K562 (cell line): ENCODE measurements around the gene C19orf12. TPM values are rescaled to one million over a fixed set of nuclear protein-coding genes. Genes with fewer than 3 reads are reported as not detected.

ENCODE experiments used
- ATAC-seq: fragments of 200-7000 bp; cut with Tn5 transposase; 3 replicates; pipeline ENCODE4 v1.9.1; 2020; ENCODE audit warnings: moderate library complexity
- BruUV-seq: library from RNA; stranded (reverse); fragments of 400-500 nt; replicated peaks from 2 replicates; lab custom pipeline; 2021; lab: Mats Ljungman, UMichigan
- CTCF ChIA-PET: fragments of 300-600 bp; formaldehyde crosslinking; extraction: SDS; loops from one replicate; lab custom pipeline; 2021; ENCODE audit warnings: low intra/inter-chr PET ratio; lab: Yijun Ruan, JAX
- POLR2A ChIA-PET: fragments of 300-600, 350-650 bp; sonication (Branson Sonifier 250); formaldehyde crosslinking; extraction: SDS; loops from one replicate; lab custom pipeline; 2021; ENCODE audit warnings: antibody characterized with exemption, inconsistent platforms; lab: Yijun Ruan, JAX
- DNase-seq, 4 experiments: peaks; one replicate each; pipeline versions ENCODE4 v3.0.0 to v3.0.0-alpha.2; 2011 to 2018; ENCODE audit warnings: low spot score in 3 of 4, mixed read lengths in 3 of 4; ENCODE audit errors: extremely low read depth in 1 of 4
- FAIRE-seq: peaks from 2 replicates; lab custom pipeline; 2011; peaks lifted over from hg19 to GRCh38; lab: Jason Lieb, UNC
- H2AFZ ChIP-seq: 2 replicates; pipeline ENCODE4 v1.6.0; 2011; ENCODE audit warnings: low read depth, low read length, control low read depth, inconsistent platforms
- H3K27ac ChIP-seq: fragments of 200-600 bp; 3 replicates; pipeline ENCODE4 v1.8.0; 2011; ENCODE audit warnings: low read depth, mild to moderate bottlenecking, control low read depth, inconsistent platforms, low read length, moderate library complexity, mixed read lengths; ENCODE audit errors: extremely low read depth
- H3K27me3 ChIP-seq, 2 experiments: fragments of 300-600 bp in 1 of 2; 2 replicates in 1 of 2; 3 replicates in 1 of 2; pipeline versions ENCODE4 v1.6.0 to v1.8.0; 2011; ENCODE audit warnings: inconsistent platforms in 2 of 2, low read length in 2 of 2, mild to moderate bottlenecking in 1 of 2, mixed read lengths in 1 of 2, moderate library complexity in 1 of 2; ENCODE audit not compliant: control insufficient read depth in 2 of 2, insufficient read depth in 2 of 2
- H3K36me3 ChIP-seq: fragments of 300-600 bp; 3 replicates; pipeline ENCODE4 v1.8.0; 2011; ENCODE audit warnings: mild to moderate bottlenecking, low read length, inconsistent platforms; ENCODE audit not compliant: control insufficient read depth, insufficient read depth
- H3K4me1 ChIP-seq, 2 experiments: fragments of 200-600 bp in 1 of 2; replicated peaks in 1 of 2; 2 replicates in 1 of 2; 3 replicates in 1 of 2; pipeline versions ENCODE4 v1.5.1 to v1.8.0; 2011; ENCODE audit warnings: inconsistent platforms in 2 of 2, low read length in 2 of 2, mild to moderate bottlenecking in 1 of 2, mixed read lengths in 1 of 2, moderate library complexity in 1 of 2; ENCODE audit not compliant: control insufficient read depth in 2 of 2, insufficient read depth in 2 of 2
- H3K4me2 ChIP-seq: 2 replicates; pipeline ENCODE4 v1.6.1; 2011; ENCODE audit warnings: low read length, control low read depth, inconsistent platforms, mixed read lengths; ENCODE audit not compliant: insufficient read depth
- H3K4me3 ChIP-seq: fragments of 200-600 bp; sonication (generic), shearing (Covaris generic); 2 replicates; pipeline ENCODE4 v1.5.1; 2016; ENCODE audit warnings: control low read depth, inconsistent platforms
- H3K79me2 ChIP-seq: fragments of 200-600 bp; 3 replicates; pipeline ENCODE4 v1.8.0; 2011; ENCODE audit warnings: low read length, inconsistent platforms; ENCODE audit not compliant: control insufficient read depth, insufficient read depth
- H3K9ac ChIP-seq, 2 experiments: 2 replicates each; pipeline versions ENCODE4 v1.6.0 to v1.6.1; 2011; ENCODE audit warnings: low read depth in 2 of 2, low read length in 2 of 2, control low read depth in 1 of 2, inconsistent platforms in 1 of 2, mild to moderate bottlenecking in 1 of 2, mixed read lengths in 1 of 2; ENCODE audit not compliant: insufficient read depth in 1 of 2
- H3K9me1 ChIP-seq: one replicate; pipeline ENCODE4 v1.6.0; 2011; ENCODE audit warnings: inconsistent platforms, mild to moderate bottlenecking, low read length, moderate library complexity; ENCODE audit not compliant: control insufficient read depth, insufficient read depth
- H3K9me3 ChIP-seq: replicated peaks from 2 replicates; pipeline ENCODE4 v1.5.1; 2011; ENCODE audit warnings: low read depth, low read length, inconsistent platforms; ENCODE audit not compliant: control insufficient read depth, insufficient read depth
- H4K20me1 ChIP-seq: replicated peaks from 2 replicates; pipeline ENCODE4 v1.6.1; 2011; ENCODE audit warnings: low read length, inconsistent platforms, mixed read lengths; ENCODE audit not compliant: control insufficient read depth, insufficient read depth
- ATF7 ChIP-seq: fragments of 450-650 bp; IDR thresholded peaks from 2 replicates; pipeline ENCODE4 v1.7.1; 2014; ENCODE audit warnings: mild to moderate bottlenecking, moderate library complexity
- CEBPZ ChIP-seq: fragments of 150-350 bp; IDR thresholded peaks from 2 replicates; pipeline ENCODE4 v1.6.1; 2014; ENCODE audit warnings: low read depth, mild to moderate bottlenecking, low read length, borderline replicate concordance
- HMG20B ChIP-seq: fragments of 250-450 bp; sonication (Bioruptor Pico); IDR thresholded peaks from 2 replicates; pipeline ENCODE4 v1.5.0; 2021; ENCODE audit warnings: mild to moderate bottlenecking
- JUNB ChIP-seq: fragments of 450-650 bp; formaldehyde crosslinking; conservative IDR thresholded peaks from 2 replicates; pipeline ENCODE4 v1.4.0; 2020; ENCODE audit warnings: mild to moderate bottlenecking
- NFE2 ChIP-seq: IDR thresholded peaks from 2 replicates; pipeline ENCODE4 v1.6.1; 2014; ENCODE audit warnings: antibody characterized with exemption, low read depth
- NFYB ChIP-seq: IDR thresholded peaks from 2 replicates; pipeline ENCODE4 v1.6.1; 2011; ENCODE audit warnings: mild to moderate bottlenecking, moderate library complexity; ENCODE audit not compliant: insufficient read length; ENCODE audit errors: extremely low read depth
- NR2F6 ChIP-seq: fragments of 450-650 bp; formaldehyde crosslinking; IDR thresholded peaks from 2 replicates; pipeline ENCODE4 v1.4.0; 2020; ENCODE audit warnings: mild to moderate bottlenecking
- NR4A1 ChIP-seq, 2 experiments: fragments of 250-450 bp in 1 of 2; fragments of 450-650 bp in 1 of 2; sonication (Bioruptor Pico) in 1 of 2; IDR thresholded peaks; 2 replicates each; pipeline versions ENCODE4 v1.4.0 to v1.6.1; 2016 to 2020; ENCODE audit warnings: mild to moderate bottlenecking in 2 of 2, missing compliant biosample characterization in 1 of 2, missing genetic modification characterization in 1 of 2, moderate library complexity in 1 of 2
- RAD51 ChIP-seq: fragments of 450-650 bp; IDR thresholded peaks from 2 replicates; pipeline ENCODE4 v1.7.1; 2016; ENCODE audit warnings: low read depth, mild to moderate bottlenecking, borderline replicate concordance
- SMARCA5 ChIP-seq: fragments of 450-650 bp; IDR thresholded peaks from 2 replicates; pipeline ENCODE4 v1.6.1; 2016
- ZNF263 ChIP-seq: sonication (generic); formaldehyde crosslinking; IDR thresholded peaks from 2 replicates; pipeline ENCODE4 v1.8.0; 2022; ENCODE audit warnings: mild to moderate bottlenecking, missing genetic modification reagents, borderline replicate concordance
- ZNF766 ChIP-seq: fragments of 200-800 bp; sonication (Bioruptor generic); conservative IDR thresholded peaks from 2 replicates; pipeline ENCODE4 v1.6.1; 2016; ENCODE audit warnings: missing genetic modification characterization, missing compliant biosample characterization
- ZNF79 ChIP-seq: fragments of 250-450 bp; sonication (Bioruptor Pico); IDR thresholded peaks from 2 replicates; pipeline ENCODE4 v1.4.0; 2020; ENCODE audit warnings: low read depth, mild to moderate bottlenecking, moderate library complexity
- WGBS: fragments of 100-300 bp; shearing (Covaris generic); methylation state at CpG from one replicate; pipeline ENCODE4 v1.1.6; 2016; ENCODE audit warnings: low coverage, mixed read lengths; ENCODE audit not compliant: insufficient coverage; ENCODE audit errors: missing lambda C conversion rate; 5-methylcytosine and 5-hydroxymethylcytosine counted together
- in situ Hi-C: fragments of 300-500 bp; cut with MboI; formaldehyde crosslinking; loops from 4 replicates; pipeline ENCODE4 v1.15.0; 2018; ENCODE audit warnings: inconsistent platforms, mixed read lengths
- intact Hi-C: fragments of 100-400 bp; cut with micrococcal nuclease; formaldehyde crosslinking; loops from 2 replicates; pipeline ENCODE4 v1.14.2; 2022
- polyA plus RNA-seq, 8 experiments: library from polyadenylated mRNA; depleted of rRNA in 4 of 8; stranded (reverse) in 5 of 8; unstranded in 3 of 8; fragments of >200 nt; fragmentation: Nextera tagmentation in 2 of 8; fragmentation: Illumina TruSeq in 1 of 8; extraction: Ambion mirVana in 2 of 8; extraction: Trizol in 1 of 8; gene quantifications; 2 replicates each; pipeline versions ENCODE4 v1.2.1 to v1.2.3, GENCODE V29; 2011 to 2014; ENCODE audit warnings: inconsistent platforms in 1 of 8, missing spikeins in 1 of 8
- total RNA-seq, 7 experiments: library from RNA; depleted of rRNA in 6 of 7; stranded (reverse); fragments of >200 nt in 6 of 7; fragmentation: Illumina TruSeq in 2 of 7; extraction: Trizol in 2 of 7; gene quantifications; 2 replicates each; pipeline versions ENCODE4 v1.2.1 to v1.2.3, GENCODE V29; 2011 to 2021; ENCODE audit warnings: low replicate concordance in 1 of 7
- TF ChIP-seq, protein P1 (sequence below): fragments of 450-650 bp; formaldehyde crosslinking; IDR thresholded peaks from 2 replicates; pipeline ENCODE4 v1.4.0; 2020; ENCODE audit warnings: mild to moderate bottlenecking
- TF ChIP-seq, protein P2 (sequence below): sonication (generic); formaldehyde crosslinking; IDR thresholded peaks from 2 replicates; pipeline ENCODE4 v1.8.1; 2023; ENCODE audit warnings: mild to moderate bottlenecking, missing genetic modification reagents

Gene C19orf12
- total and polyA plus RNA-seq, 9 of the 15 experiments (the other 6 are each of a cell fraction or from before 2014, with no cell fraction given), result 1.9 to 14.5 (median 10.2) TPM

DNA sequence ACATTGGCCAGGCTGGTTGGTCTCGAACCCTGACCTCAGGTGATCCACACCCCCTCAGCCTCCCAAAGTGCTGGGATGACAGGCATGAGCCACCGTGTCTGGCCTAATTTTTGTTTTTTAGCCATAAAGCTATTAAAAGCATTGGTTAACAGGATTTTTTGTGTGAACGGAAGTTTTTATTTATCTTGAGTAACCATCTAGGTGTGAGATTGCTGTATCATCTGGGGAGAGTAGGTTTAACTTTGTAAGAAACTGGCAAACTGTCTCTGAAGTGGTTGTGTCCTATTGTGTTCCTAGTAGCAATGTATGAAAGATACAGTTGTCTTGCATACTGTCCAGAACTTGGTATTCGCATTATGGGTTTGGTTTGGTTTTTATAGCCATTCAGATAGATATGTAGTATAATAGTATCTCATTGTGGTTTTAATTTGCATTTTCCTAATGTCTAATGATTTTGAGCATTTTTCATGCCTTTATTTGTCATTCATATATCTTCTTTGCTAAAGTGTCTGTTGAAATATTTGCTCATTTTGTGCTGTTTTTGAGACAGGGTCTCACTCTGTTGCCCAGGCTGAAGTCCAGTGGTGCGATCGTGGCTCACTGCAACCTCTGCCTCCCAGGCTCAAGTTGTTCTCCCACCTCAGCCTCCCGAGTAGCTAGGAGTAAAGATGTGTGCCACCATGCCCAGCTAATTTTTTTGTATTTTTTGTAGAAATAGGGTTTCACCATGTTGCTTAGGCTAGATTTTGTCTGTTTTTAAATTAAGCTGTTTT is 63.3 kb downstream of the C19orf12 start:
- no TSS peak for BruUV-seq
- FAIRE-seq, result no peak
- TF ChIP-seq JUNB (CRISPR knock-in tag), result no peak
- no peak for TF ChIP-seq ATF7
- TF ChIP-seq ZNF263 (CRISPR knock-in tag), result no peak
- no peak for TF ChIP-seq NFYB
- TF ChIP-seq ZNF79 (CRISPR knock-in tag), result no peak
- TF ChIP-seq NR2F6 (CRISPR knock-in tag), result no peak
- TF ChIP-seq HMG20B, result no peak
- TF ChIP-seq, protein P1, sequence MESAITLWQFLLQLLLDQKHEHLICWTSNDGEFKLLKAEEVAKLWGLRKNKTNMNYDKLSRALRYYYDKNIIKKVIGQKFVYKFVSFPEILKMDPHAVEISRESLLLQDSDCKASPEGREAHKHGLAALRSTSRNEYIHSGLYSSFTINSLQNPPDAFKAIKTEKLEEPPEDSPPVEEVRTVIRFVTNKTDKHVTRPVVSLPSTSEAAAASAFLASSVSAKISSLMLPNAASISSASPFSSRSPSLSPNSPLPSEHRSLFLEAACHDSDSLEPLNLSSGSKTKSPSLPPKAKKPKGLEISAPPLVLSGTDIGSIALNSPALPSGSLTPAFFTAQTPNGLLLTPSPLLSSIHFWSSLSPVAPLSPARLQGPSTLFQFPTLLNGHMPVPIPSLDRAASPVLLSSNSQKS (CRISPR knock-in tag), result no peak
- no peak for TF ChIP-seq CEBPZ
- no peak for TF ChIP-seq ZNF766
- no peak for TF ChIP-seq SMARCA5
- no peak for TF ChIP-seq NR4A1 (CRISPR knock-in tag; IDR thresholded peaks at IDR 0.05)
- no peak for TF ChIP-seq NR4A1 (tag; IDR thresholded peaks at IDR 0.05)
- peak; percentile 83 for TF ChIP-seq NFE2
- TF ChIP-seq, protein P2, sequence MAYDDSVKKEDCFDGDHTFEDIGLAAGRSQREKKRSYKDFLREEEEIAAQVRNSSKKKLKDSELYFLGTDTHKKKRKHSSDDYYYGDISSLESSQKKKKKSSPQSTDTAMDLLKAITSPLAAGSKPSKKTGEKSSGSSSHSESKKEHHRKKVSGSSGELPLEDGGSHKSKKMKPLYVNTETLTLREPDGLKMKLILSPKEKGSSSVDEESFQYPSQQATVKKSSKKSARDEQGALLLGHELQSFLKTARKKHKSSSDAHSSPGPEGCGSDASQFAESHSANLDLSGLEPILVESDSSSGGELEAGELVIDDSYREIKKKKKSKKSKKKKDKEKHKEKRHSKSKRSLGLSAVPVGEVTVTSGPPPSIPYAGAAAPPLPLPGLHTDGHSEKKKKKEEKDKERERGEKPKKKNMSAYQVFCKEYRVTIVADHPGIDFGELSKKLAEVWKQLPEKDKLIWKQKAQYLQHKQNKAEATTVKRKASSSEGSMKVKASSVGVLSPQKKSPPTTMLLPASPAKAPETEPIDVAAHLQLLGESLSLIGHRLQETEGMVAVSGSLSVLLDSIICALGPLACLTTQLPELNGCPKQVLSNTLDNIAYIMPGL, result no peak
- no peak for TF ChIP-seq RAD51

More for the DNA sequence above, 63.3 kb downstream of the C19orf12 start:
- Histone ChIP-seq H3K27ac (no peak overlapping the region), H2AFZ (peak overlapping the region; percentile 60), H3K27me3 (no peaks in the 10 kb centered on the region), H4K20me1 (no peaks in the 10 kb centered on the region), H3K9ac (no peak overlapping the region), H3K4me2 (no peak overlapping the region; the same call in 1 of the 2 replicates), H3K79me2 (no peaks in the 10 kb centered on the region), H3K4me1 (peaks cover 4 to 16% of the 10 kb centered on the region in 2 experiments; a peak in 4 of 5 replicates), H3K9me1 (no peaks in the 10 kb centered on the region), H3K9me3 (no peaks in the 10 kb centered on the region), H3K36me3 (no peaks in the 10 kb centered on the region), H3K4me3 (no peak overlapping the region)
- WGBS, result 55% methylated on average over 7 of the region's 7 CpGs
- DNase-seq (no peak), ATAC-seq (peak; percentile 35; the same call in 2 of the 3 replicates)
- POLR2A ChIA-PET, result interaction anchor here (1.2 kb wide), 1 partner anchor 10 kb away, joined by 3 read pairs; no protein-coding TSS in a partner anchor
- intact Hi-C loops, result no loop called here
- in situ Hi-C loops, result no loop called here
- CTCF ChIA-PET, result no interaction called here
